Neural cell (in vitro differentiated cells): ENCODE data around the gene TBX5.

Experiments used
- EP300 ChIP-seq: fragments of 450-650 bp; conservative IDR thresholded peaks from 2 replicates; pipeline ENCODE4 v1.6.1; 2014; ENCODE audit warnings: antibody characterized with exemption, mild to moderate bottlenecking, moderate library complexity; ENCODE audit not compliant: poor library complexity, severe bottlenecking
- EZH2 ChIP-seq: fragments of 200-600, 300-800 bp; shearing (Covaris generic), sonication (generic); IDR thresholded peaks from 2 replicates; pipeline ENCODE4 v1.6.1; 2014; ENCODE audit warnings: antibody characterized with exemption, low read length, borderline replicate concordance, mild to moderate bottlenecking; ENCODE audit not compliant: insufficient read depth, poor library complexity, severe bottlenecking
- MXI1 ChIP-seq: fragments of 450-650 bp; conservative IDR thresholded peaks from 2 replicates; pipeline ENCODE4 v1.6.1; 2014; ENCODE audit warnings: antibody characterized with exemption, mild to moderate bottlenecking; ENCODE audit not compliant: poor library complexity, severe bottlenecking
- POLR2AphosphoS5 ChIP-seq: IDR thresholded peaks from 2 replicates; pipeline ENCODE4 v1.6.1; 2012
- RAD21 ChIP-seq: fragments of 450-650 bp; conservative IDR thresholded peaks from 2 replicates; pipeline ENCODE4 v1.6.1; 2014; ENCODE audit warnings: antibody characterized with exemption, mild to moderate bottlenecking, moderate library complexity
- REST ChIP-seq: IDR thresholded peaks from 2 replicates; pipeline ENCODE4 v1.6.1; 2012; ENCODE audit warnings: borderline replicate concordance
- SMC3 ChIP-seq: fragments of 450-650 bp; conservative IDR thresholded peaks from 2 replicates; pipeline ENCODE4 v1.6.1; 2014; ENCODE audit warnings: antibody characterized with exemption, mild to moderate bottlenecking, moderate library complexity; ENCODE audit not compliant: poor library complexity
- TAF1 ChIP-seq: IDR thresholded peaks from 2 replicates; pipeline ENCODE4 v1.6.1; 2012; ENCODE audit warnings: low read depth
- TF ChIP-seq, protein P1 (sequence below): fragments of 450-650 bp; IDR thresholded peaks from 2 replicates; pipeline ENCODE4 v1.5.1; 2014; ENCODE audit warnings: antibody characterized with exemption, mild to moderate bottlenecking, moderate library complexity; ENCODE audit not compliant: poor library complexity, severe bottlenecking

DNA sequence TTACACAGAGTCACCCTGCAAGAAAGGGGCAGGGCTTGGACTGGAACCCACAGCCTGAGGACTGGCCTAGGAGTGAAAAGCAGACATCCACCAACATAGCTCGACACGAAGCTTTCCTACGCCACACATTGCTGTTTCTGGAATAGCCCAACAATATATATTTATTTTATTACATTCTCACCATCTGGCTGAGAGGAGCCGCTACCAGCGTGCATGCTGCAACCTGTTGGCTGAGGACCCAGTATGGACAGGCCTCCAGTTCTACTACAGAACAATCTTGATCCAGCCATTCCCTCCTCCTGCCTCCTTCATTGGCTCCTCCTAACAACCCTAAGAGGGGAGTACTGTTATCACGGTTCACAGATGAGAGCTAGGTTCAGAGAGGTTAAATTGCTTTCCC, 35.6 kb upstream of the TBX5 start:
- TF ChIP-seq POLR2AphosphoS5, result no peak
- no peak for TF ChIP-seq EP300
- no peak for TF ChIP-seq RAD21
- TF ChIP-seq, protein P1, sequence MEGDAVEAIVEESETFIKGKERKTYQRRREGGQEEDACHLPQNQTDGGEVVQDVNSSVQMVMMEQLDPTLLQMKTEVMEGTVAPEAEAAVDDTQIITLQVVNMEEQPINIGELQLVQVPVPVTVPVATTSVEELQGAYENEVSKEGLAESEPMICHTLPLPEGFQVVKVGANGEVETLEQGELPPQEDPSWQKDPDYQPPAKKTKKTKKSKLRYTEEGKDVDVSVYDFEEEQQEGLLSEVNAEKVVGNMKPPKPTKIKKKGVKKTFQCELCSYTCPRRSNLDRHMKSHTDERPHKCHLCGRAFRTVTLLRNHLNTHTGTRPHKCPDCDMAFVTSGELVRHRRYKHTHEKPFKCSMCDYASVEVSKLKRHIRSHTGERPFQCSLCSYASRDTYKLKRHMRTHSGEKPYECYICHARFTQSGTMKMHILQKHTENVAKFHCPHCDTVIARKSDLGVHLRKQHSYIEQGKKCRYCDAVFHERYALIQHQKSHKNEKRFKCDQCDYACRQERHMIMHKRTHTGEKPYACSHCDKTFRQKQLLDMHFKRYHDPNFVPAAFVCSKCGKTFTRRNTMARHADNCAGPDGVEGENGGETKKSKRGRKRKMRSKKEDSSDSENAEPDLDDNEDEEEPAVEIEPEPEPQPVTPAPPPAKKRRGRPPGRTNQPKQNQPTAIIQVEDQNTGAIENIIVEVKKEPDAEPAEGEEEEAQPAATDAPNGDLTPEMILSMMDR, result no peak
- TF ChIP-seq SMC3, result no peak
- no peak for TF ChIP-seq EZH2
- no peak for TF ChIP-seq REST
- TF ChIP-seq TAF1, result no peak
- no peak for TF ChIP-seq MXI1
